ENCODE results near the gene PEMT.

PEMT gene

DNA sequence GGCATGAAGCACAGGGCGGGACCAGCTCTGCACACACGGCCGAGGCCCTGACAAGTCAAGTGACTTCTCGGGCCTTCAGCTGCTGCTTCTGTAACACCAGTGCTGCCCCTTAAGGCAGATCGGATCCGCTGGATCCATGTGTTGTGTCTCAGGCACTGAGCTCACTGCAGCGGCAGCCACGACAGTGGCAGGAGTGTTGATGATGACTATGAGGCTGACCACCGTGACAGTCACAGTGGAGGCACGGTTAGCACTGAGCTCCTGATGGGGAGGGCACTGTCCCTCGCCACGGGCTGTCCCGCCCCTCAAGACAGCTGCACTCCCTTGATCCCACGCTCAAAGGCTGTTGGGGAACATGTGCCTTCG, 29.4 kb downstream of the PEMT start:
- no peak overlapping the region for H3K27ac ChIP-seq
- TF ChIP-seq, protein P1, sequence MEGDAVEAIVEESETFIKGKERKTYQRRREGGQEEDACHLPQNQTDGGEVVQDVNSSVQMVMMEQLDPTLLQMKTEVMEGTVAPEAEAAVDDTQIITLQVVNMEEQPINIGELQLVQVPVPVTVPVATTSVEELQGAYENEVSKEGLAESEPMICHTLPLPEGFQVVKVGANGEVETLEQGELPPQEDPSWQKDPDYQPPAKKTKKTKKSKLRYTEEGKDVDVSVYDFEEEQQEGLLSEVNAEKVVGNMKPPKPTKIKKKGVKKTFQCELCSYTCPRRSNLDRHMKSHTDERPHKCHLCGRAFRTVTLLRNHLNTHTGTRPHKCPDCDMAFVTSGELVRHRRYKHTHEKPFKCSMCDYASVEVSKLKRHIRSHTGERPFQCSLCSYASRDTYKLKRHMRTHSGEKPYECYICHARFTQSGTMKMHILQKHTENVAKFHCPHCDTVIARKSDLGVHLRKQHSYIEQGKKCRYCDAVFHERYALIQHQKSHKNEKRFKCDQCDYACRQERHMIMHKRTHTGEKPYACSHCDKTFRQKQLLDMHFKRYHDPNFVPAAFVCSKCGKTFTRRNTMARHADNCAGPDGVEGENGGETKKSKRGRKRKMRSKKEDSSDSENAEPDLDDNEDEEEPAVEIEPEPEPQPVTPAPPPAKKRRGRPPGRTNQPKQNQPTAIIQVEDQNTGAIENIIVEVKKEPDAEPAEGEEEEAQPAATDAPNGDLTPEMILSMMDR (IDR thresholded peaks at IDR 0.05): no peak
- no peak for TF ChIP-seq ZFX (IDR thresholded peaks at IDR 0.05; ENCODE audit: borderline replicate concordance)

DNA sequence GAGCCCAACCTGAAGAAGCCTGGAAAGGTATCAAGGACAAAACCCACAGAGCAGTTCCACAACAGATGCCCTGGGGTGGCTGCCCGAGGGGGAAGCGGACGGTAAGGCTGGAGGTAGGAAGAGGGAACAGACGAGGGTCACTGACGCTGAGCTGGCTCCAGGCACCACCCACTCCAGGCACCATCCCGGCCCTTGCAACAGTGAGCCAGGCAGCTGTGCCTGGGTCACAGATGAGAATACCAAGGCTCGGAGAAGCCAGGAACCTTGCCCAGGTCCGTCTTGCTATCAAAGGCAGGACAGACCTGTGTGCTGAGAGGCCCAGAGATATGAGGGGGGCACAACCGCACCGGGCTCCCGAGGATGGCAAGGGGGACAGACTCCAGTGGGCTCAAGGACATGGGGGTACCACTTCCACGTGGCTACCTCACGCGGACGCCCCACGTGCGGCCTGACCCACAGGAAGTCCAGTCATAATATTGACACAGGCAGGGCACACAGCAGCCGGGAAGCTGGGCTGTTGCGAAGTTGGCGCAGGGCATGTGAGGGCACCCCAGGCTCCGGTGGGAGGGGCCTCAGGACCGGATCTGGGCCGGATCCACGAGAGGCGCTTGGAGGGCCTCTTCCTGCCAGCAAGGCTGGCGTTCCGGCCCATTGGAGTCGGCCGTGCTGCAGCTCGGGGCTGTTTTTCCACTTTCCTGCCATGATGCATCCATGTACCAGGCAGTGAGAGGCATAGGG, 29.9 kb downstream of the PEMT start:
- no peak overlapping the region for H3K27ac ChIP-seq
- TF ChIP-seq, protein P1 (IDR thresholded peaks at IDR 0.05): no peak
- no peak for TF ChIP-seq ZFX (IDR thresholded peaks at IDR 0.05; ENCODE audit: borderline replicate concordance)

DNA sequence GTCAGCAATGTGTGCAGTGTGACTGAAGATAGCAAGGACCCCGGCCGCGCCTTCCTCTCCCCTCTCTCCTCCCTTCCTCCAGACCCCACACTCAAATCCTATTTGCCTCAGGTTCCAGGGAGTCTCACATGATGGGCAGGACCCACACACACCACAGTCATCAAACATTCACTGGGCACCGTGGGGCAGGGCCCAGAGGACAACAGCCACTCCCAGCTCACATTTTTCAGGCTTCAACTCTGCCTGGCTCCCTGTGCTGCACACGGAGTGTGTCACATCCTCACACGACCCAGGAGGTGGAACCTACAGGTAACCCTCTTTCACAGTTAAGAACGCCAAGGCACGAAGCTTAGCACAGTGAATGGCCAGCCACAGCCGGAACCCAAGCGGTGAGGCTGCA, 30.5 kb downstream of the PEMT start:
- TF ChIP-seq, protein P1 (IDR thresholded peaks at IDR 0.05): no peak
- TF ChIP-seq ZFX (IDR thresholded peaks at IDR 0.05; ENCODE audit: borderline replicate concordance): no peak
- no peak overlapping the region for H3K27ac ChIP-seq

DNA sequence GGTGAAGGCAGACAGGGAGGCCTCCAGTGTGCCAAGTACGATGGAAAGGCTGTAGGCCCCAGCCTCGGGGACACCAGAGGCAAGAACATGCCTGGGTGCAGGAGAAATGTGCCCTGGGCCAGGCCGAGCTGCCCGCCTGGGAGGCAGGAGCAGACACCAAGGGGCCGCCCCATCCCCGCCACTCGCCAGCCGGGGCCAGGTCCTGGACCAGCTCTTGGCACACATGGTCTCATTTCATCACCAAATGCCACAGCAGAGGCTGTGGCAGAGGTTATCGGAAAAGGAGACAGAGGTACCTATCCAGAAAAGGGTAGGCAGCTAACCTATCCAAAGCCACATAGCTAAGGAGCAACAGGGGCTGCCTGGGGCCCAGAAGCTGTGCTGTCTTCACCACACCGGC, 31.3 kb downstream of the PEMT start:
- TF ChIP-seq ZFX (IDR thresholded peaks at IDR 0.05; ENCODE audit: borderline replicate concordance): no peak
- TF ChIP-seq, protein P1 (IDR thresholded peaks at IDR 0.05): no peak
- no peak overlapping the region for H3K27ac ChIP-seq

DNA sequence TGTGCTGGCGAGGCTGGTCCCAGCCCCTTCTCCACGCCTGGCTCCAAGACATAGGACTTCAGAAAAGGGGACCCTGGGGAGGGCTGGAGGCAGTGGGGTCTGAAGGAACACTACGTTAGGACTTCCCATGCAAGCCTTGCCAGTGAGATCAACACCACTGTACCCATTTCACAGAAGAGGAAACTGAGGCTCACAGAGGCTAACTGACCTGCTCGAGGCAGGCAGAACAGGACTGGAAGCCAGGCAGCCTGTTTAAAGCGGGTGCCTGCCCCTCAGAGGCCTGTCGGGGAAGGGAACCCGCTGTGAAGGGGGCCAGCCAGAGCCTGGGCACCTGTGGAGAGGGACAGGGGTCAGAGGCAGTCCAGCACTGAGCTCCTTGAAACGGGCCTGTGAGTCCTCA, 32.3 kb downstream of the PEMT start:
- no peak for TF ChIP-seq ZFX (IDR thresholded peaks at IDR 0.05; ENCODE audit: borderline replicate concordance)
- TF ChIP-seq, protein P1 (IDR thresholded peaks at IDR 0.05): no peak
- no peak overlapping the region for H3K27ac ChIP-seq

DNA sequence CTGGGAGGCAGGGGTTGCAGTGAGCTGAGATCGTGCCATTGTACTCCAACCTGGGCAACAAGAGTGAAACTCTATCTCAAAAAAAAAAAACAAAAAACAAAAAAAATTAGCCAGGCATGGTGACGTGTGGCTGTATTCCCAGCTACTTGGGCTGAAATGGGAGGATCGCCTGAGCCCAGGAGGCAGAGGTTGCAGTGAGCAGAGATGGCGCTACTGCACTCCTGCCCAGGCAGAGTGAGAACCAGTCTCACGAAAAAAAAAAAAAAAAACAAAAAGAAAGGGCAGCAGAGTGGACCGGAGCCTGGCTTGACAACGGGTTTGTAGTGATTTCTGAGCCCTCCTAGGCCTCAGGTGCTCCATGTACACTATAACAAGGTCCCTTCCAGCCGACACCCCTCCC, 33.1 kb downstream of the PEMT start:
- no peak overlapping the region for H3K27ac ChIP-seq
- TF ChIP-seq, protein P1 (IDR thresholded peaks at IDR 0.05): no peak

DNA sequence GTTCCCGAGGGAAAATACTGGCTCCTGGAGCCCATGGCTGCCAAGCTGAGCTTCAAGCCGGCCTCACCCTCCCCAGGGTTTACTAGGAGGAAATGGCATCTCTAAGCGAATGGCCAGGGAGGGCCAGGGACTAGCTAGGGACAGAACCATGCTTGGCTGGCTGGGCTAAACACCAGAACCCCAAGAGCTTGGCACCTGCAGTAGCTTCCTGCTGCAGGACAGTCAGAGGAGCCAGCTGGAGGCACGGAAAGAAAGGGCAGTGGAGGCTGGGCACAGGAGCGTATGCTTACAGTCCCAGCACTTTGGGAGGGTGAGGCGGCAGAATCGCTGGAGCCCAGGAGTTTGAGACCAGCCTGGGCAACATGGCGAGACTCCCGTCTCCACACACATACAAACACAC, 33.7 kb downstream of the PEMT start:
- TF ChIP-seq, protein P1 (IDR thresholded peaks at IDR 0.05): no peak
- no peak for TF ChIP-seq ZFX (IDR thresholded peaks at IDR 0.05; ENCODE audit: borderline replicate concordance)

More for the DNA sequence above, 33.7 kb downstream of the PEMT start:
- H3K27ac ChIP-seq: no peak overlapping the region
